ENCODE data around the gene SLC15A5. TPM values are rescaled to one million over a fixed set of nuclear protein-coding genes. Genes with fewer than 3 reads are reported as not detected.

Gene SLC15A5
- total RNA-seq, 2 donors from 2014 or later: not detected

DNA sequence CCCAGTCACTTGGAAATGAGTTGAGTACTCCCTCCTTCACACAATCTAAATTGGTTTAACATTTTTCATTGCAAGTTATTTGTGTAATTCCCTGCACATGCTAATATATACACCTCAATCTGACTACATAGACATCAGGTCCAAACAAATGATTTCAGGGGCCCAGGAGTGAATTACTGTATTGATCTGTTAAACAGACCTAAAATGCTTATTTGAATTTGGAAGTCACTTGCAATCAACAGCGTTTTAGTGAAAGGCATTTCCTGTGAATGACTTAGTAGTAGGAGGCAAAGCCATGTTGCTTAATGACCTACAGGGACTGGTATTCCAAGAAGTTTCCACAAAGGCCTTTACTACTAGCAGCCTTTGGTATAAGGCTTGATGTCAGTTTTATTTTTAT, 22.6 kb upstream of the SLC15A5 start:
- no peak for DNase-seq (ENCODE audit: low spot score)
- Histone ChIP-seq H3K27ac (no peak overlapping the region), H3K27me3 (replicated peaks; ENCODE audit: insufficient read depth) (no peaks in the 10 kb centered on the region), H3K9me3 (no peaks in the 10 kb centered on the region), H3K36me3 (no peaks in the 10 kb centered on the region), H3K4me3 (no peak overlapping the region), H3K4me1 (ENCODE audit: control insufficient read depth in 1 of 2, low read depth in 2 of 2) (no peaks in the 10 kb centered on the region)
- ATAC-seq (ENCODE audit: insufficient number of reproducible peaks, low FRiP score, low read depth): no peak
- TF ChIP-seq, protein P1, sequence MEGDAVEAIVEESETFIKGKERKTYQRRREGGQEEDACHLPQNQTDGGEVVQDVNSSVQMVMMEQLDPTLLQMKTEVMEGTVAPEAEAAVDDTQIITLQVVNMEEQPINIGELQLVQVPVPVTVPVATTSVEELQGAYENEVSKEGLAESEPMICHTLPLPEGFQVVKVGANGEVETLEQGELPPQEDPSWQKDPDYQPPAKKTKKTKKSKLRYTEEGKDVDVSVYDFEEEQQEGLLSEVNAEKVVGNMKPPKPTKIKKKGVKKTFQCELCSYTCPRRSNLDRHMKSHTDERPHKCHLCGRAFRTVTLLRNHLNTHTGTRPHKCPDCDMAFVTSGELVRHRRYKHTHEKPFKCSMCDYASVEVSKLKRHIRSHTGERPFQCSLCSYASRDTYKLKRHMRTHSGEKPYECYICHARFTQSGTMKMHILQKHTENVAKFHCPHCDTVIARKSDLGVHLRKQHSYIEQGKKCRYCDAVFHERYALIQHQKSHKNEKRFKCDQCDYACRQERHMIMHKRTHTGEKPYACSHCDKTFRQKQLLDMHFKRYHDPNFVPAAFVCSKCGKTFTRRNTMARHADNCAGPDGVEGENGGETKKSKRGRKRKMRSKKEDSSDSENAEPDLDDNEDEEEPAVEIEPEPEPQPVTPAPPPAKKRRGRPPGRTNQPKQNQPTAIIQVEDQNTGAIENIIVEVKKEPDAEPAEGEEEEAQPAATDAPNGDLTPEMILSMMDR (IDR thresholded peaks at IDR 0.05): no peak

DNA sequence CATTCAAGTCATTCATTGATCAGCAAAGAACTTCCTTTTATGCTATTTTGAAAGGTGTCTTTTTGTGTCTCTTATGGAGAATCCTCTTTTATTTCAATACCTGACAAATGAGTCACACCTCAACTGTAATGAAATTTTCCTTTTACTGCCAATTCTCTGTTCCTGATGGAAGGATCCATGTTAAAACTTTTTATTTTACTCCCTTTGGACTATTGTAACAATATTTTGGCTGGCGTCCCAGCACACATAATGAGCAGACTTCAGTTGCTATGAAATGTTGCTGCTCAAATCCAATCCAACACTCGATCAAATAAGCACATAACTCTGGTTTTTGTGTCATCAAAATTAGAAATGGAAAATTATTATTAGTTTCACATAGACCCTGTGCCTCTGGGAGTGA, 21.9 kb upstream of the SLC15A5 start:
- ATAC-seq (ENCODE audit: insufficient number of reproducible peaks, low FRiP score, low read depth) (no peak), DNase-seq (ENCODE audit: low spot score) (no peak)
- Histone ChIP-seq H3K9me3 (no peaks in the 10 kb centered on the region), H3K27ac (no peak overlapping the region), H3K36me3 (no peaks in the 10 kb centered on the region), H3K27me3 (replicated peaks; ENCODE audit: insufficient read depth) (no peaks in the 10 kb centered on the region), H3K4me3 (no peak overlapping the region), H3K4me1 (ENCODE audit: control insufficient read depth in 1 of 2, low read depth in 2 of 2) (no peaks in the 10 kb centered on the region)
- TF ChIP-seq, protein P1 (IDR thresholded peaks at IDR 0.05): no peak

DNA sequence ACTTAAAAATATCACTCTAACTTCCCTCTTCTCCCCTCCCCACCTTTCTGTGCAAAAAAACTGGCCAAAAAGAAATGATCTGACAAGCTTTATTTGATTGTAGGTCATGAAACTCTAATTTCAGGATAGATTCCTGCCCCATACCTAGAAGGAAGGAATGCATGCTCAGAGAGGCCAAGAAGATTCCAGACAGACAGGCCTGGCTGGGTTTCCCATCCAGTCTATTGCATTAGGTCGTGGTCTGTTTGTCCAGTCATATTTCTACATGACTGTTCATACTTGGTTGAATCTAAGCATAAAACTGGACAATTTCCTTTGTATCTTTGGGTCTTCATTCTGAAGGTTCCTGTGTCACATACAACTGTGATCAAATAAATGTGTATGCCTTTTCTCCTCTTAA, 20.0 kb upstream of the SLC15A5 start:
- Histone ChIP-seq H3K27ac (no peak overlapping the region), H3K36me3 (no peaks in the 10 kb centered on the region), H3K9me3 (no peaks in the 10 kb centered on the region), H3K27me3 (replicated peaks; ENCODE audit: insufficient read depth) (no peaks in the 10 kb centered on the region), H3K4me1 (ENCODE audit: control insufficient read depth in 1 of 2, low read depth in 2 of 2) (no peaks in the 10 kb centered on the region), H3K4me3 (no peak overlapping the region)
- TF ChIP-seq, protein P1 (IDR thresholded peaks at IDR 0.05): no peak
- DNase-seq (ENCODE audit: low spot score) (no peak), ATAC-seq (ENCODE audit: insufficient number of reproducible peaks, low FRiP score, low read depth) (no peak)

DNA sequence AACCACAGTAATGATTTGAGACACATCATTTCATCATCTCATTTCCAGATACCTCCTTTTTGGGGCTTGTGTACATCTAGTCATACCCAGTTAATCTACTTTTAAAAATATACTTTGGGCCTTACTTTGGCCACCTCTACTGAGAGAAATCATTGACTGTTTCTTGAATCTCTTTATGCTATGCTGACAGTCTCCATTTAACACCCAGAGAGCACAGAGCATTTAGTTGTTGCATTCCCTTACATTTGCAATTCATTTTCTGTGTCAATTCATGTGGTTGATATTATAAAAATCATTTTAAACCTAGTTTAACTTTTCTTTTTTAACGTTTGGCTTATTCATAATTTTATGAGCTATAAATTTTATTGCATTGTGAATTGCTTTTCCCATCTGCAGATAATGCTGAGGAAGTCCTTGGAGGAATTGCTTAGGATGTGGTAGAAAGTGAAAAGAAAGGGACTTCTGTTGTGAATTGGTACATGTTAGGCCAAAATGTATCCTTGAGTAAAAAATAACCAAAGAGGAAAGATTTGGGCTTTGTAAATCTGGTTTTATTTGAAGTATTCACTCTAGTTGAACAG, 17.0 kb upstream of the SLC15A5 start:
- TF ChIP-seq, protein P1 (IDR thresholded peaks at IDR 0.05): no peak
- Histone ChIP-seq H3K36me3 (no peaks in the 10 kb centered on the region), H3K27ac (no peak overlapping the region), H3K4me1 (ENCODE audit: control insufficient read depth in 1 of 2, low read depth in 2 of 2) (no peaks in the 10 kb centered on the region), H3K9me3 (no peaks in the 10 kb centered on the region), H3K4me3 (no peak overlapping the region), H3K27me3 (replicated peaks; ENCODE audit: insufficient read depth) (no peaks in the 10 kb centered on the region)
- DNase-seq (ENCODE audit: low spot score) (no peak), ATAC-seq (ENCODE audit: insufficient number of reproducible peaks, low FRiP score, low read depth) (no peak)

DNA sequence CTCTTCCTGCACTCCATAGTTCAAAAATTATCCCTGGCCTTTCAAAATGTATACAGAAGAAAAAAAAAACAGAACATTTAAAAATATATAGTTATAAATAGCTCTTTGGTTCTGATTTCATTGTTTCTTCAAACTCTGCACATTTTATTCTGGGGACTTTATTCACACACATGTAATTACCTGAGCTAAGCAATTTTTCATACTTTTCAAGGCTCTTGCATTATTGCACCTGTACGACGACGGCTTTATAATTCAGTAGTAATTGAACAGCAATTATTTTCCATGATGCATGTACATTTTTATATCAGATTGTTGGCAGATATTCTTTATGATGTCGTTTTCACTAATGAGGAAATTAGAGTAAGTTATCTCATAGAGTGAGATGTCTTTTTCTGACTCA, 13.5 kb upstream of the SLC15A5 start:
- Histone ChIP-seq H3K9me3 (no peaks in the 10 kb centered on the region), H3K36me3 (no peaks in the 10 kb centered on the region), H3K4me1 (ENCODE audit: control insufficient read depth in 1 of 2, low read depth in 2 of 2) (no peaks in the 10 kb centered on the region), H3K4me3 (no peak overlapping the region), H3K27ac (no peak overlapping the region), H3K27me3 (replicated peaks; ENCODE audit: insufficient read depth) (no peaks in the 10 kb centered on the region)
- TF ChIP-seq, protein P1 (IDR thresholded peaks at IDR 0.05): no peak
- no peak for ATAC-seq (ENCODE audit: insufficient number of reproducible peaks, low FRiP score, low read depth)
- no peak for DNase-seq (ENCODE audit: low spot score)

Measured in thoracic aorta (tissue), 2 donors.